ENCODE measurements around the gene SOCS3. TPM values are rescaled to one million over a fixed set of nuclear protein-coding genes. Genes with fewer than 3 reads are reported as not detected.

Gene SOCS3
- total RNA-seq, 1 donor from 2014 or later, result 5.4 TPM

GRCh38 chr17:78383725-78384471 lies 24.0 kb upstream of the SOCS3 start:
- Mint-ChIP-seq H3K4me3 (ENCODE audit: low read depth) (no peak overlapping the region), H3K9me3 (ENCODE audit: low read depth) (no peaks in the 10 kb centered on the region), H3K27me3 (no peaks in the 10 kb centered on the region), H3K36me3 (ENCODE audit: insufficient read depth) (peaks cover 8% of the 10 kb centered on the region), H3K27ac (peak overlapping the region; percentile 56), H3K4me1 (ENCODE audit: low read depth) (peaks cover 25% of the 10 kb centered on the region)
- DNase-seq (ENCODE audit: low spot score, unreplicated experiment), result no peak
- TF ChIP-seq CTCF (IDR thresholded peaks at IDR 0.05; ENCODE audit: unreplicated experiment), result no peak

GRCh38 chr17:78381601-78382232 lies 21.8 kb upstream of the SOCS3 start:
- no peak for TF ChIP-seq CTCF (IDR thresholded peaks at IDR 0.05; ENCODE audit: unreplicated experiment)
- H3K27ac Mint-ChIP-seq, result peak overlapping the region; percentile 22
- no peaks in the 10 kb centered on the region for H3K9me3 Mint-ChIP-seq (ENCODE audit: low read depth)
- H3K4me3 Mint-ChIP-seq (ENCODE audit: low read depth), result peak overlapping the region; percentile 40
- peaks cover 26% of the 10 kb centered on the region for H3K4me1 Mint-ChIP-seq (ENCODE audit: low read depth)
- no peaks in the 10 kb centered on the region for H3K27me3 Mint-ChIP-seq
- no peak for DNase-seq (ENCODE audit: low spot score, unreplicated experiment)
- peaks cover 7% of the 10 kb centered on the region for H3K36me3 Mint-ChIP-seq (ENCODE audit: insufficient read depth)

- Mint-ChIP-seq H3K4me1 (ENCODE audit: low read depth) (peaks cover 29% of the 10 kb centered on the region), H3K27me3 (peaks cover 2% of the 10 kb centered on the region), H3K27ac (peak overlapping the region; percentile 5), H3K4me3 (ENCODE audit: low read depth) (peak overlapping the region; percentile 95), H3K9me3 (ENCODE audit: low read depth) (no peaks in the 10 kb centered on the region), H3K36me3 (ENCODE audit: insufficient read depth) (peaks cover 7% of the 10 kb centered on the region)
- no peak for TF ChIP-seq CTCF (IDR thresholded peaks at IDR 0.05; ENCODE audit: unreplicated experiment)
- DNase-seq (ENCODE audit: low spot score, unreplicated experiment), result no peak
Measured at GRCh38 chr17:78380370-78380769, 20.5 kb upstream of the SOCS3 start.

- peak overlapping the region; percentile 93 for H3K27ac Mint-ChIP-seq
- peaks cover 6% of the 10 kb centered on the region for H3K27me3 Mint-ChIP-seq
- H3K9me3 Mint-ChIP-seq (ENCODE audit: low read depth), result no peaks in the 10 kb centered on the region
- DNase-seq (ENCODE audit: low spot score, unreplicated experiment), result no peak
- H3K4me3 Mint-ChIP-seq (ENCODE audit: low read depth), result peak overlapping the region; percentile 95
- no peak for TF ChIP-seq CTCF (IDR thresholded peaks at IDR 0.05; ENCODE audit: unreplicated experiment)
- peaks cover 5% of the 10 kb centered on the region for H3K36me3 Mint-ChIP-seq (ENCODE audit: insufficient read depth)
- H3K4me1 Mint-ChIP-seq (ENCODE audit: low read depth), result peaks cover 40% of the 10 kb centered on the region
Measured at GRCh38 chr17:78379131-78379491, 19.2 kb upstream of the SOCS3 start.

GRCh38 chr17:78378225-78379130 lies 18.6 kb upstream of the SOCS3 start, which contains the start of gene PGS1:
Gene PGS1, plus strand, starts transcription at chr17:78378649. Its CDS starts 17 bp downstream, at chr17:78378666.
- peak; percentile 54 for DNase-seq (ENCODE audit: low spot score, unreplicated experiment)
- peaks cover 6% of the 10 kb centered on the region for H3K27me3 Mint-ChIP-seq
- peaks cover 41% of the 10 kb centered on the region for H3K4me1 Mint-ChIP-seq (ENCODE audit: low read depth)
- no peak for TF ChIP-seq CTCF (IDR thresholded peaks at IDR 0.05; ENCODE audit: unreplicated experiment)
- peak within 1 kb of the TSS; percentile 95 for H3K4me3 Mint-ChIP-seq (ENCODE audit: low read depth)
- peaks cover 5% of the 10 kb centered on the region for H3K36me3 Mint-ChIP-seq (ENCODE audit: insufficient read depth)
- H3K9me3 Mint-ChIP-seq (ENCODE audit: low read depth), result no peaks in the 10 kb centered on the region
- peak within 1 kb of the TSS; percentile 93 for H3K27ac Mint-ChIP-seq
